Ureter (tissue), 1 donor: ENCODE data around the gene KCNMB2. TPM values are rescaled to one million over a fixed set of nuclear protein-coding genes. Genes with fewer than 3 reads are reported as not detected.
"Not testable (repeated sequence)": the region's sequence is repeated elsewhere in the genome, so short reads cannot be mapped to it uniquely, and the experiment has no call there.

Experiments used
- DNase-seq: peaks from one replicate; pipeline ENCODE4 v3.0.0-alpha.2; 2020; ENCODE audit warnings: low spot score
- total RNA-seq: library from RNA; stranded (reverse); gene quantifications from one replicate; pipeline ENCODE4 v1.2.4, GENCODE V29; 2023
- donor health status: DM: yes; HTN: yes; CAD: no.

KCNMB2 gene
- total RNA-seq, 1 donor from 2014 or later, result not detected

GRCh38 chr3:178519701-178520100, 16.5 kb upstream of the KCNMB2 start:
- DNase-seq, result no peak

GRCh38 chr3:178520451-178520850, 15.8 kb upstream of the KCNMB2 start:
- DNase-seq, result no peak

GRCh38 chr3:178522200-178523052, 13.8 kb upstream of the KCNMB2 start:
- DNase-seq, result no peak

GRCh38 chr3:178525251-178525650, 11.0 kb upstream of the KCNMB2 start:
- DNase-seq, result no peak

- DNase-seq, result no peak
These were observed 9.9 kb upstream of the KCNMB2 start for GRCh38 chr3:178526291-178526690.

- no peak for DNase-seq
These were observed 8.3 kb upstream of the KCNMB2 start for GRCh38 chr3:178527981-178528380.

GRCh38 chr3:178529606-178530225, 6.5 kb upstream of the KCNMB2 start:
- no peak for DNase-seq

GRCh38 chr3:178532476-178532875, 3.8 kb upstream of the KCNMB2 start:
- DNase-seq, result no peak

GRCh38 chr3:178537122-178537705, 978 bp downstream of the KCNMB2 start:
- no peak for DNase-seq

GRCh38 chr3:178538056-178538455, 1.8 kb downstream of the KCNMB2 start:
- no peak for DNase-seq

- no peak for DNase-seq
These were observed 3.9 kb downstream of the KCNMB2 start for GRCh38 chr3:178540184-178540583.

GRCh38 chr3:178545337-178545736, 9.1 kb downstream of the KCNMB2 start:
- DNase-seq, result no peak

GRCh38 chr3:178546079-178546478, 9.8 kb downstream of the KCNMB2 start:
- DNase-seq, result no peak

- not testable (repeated sequence) for DNase-seq
These were observed 13.2 kb downstream of the KCNMB2 start for GRCh38 chr3:178549426-178549825.

- DNase-seq, result no peak
These were observed 15.7 kb downstream of the KCNMB2 start for GRCh38 chr3:178551916-178552321.

- DNase-seq, result no peak
These were observed 22.4 kb downstream of the KCNMB2 start for GRCh38 chr3:178558637-178559036.

GRCh38 chr3:178560759-178561158, 24.5 kb downstream of the KCNMB2 start:
- DNase-seq, result no peak

GRCh38 chr3:178561239-178561638, 25.0 kb downstream of the KCNMB2 start:
- no peak for DNase-seq

GRCh38 chr3:178562143-178562946, 26.1 kb downstream of the KCNMB2 start:
- no peak for DNase-seq

- no peak for DNase-seq
These were observed 26.7 kb downstream of the KCNMB2 start for GRCh38 chr3:178562947-178563232.

GRCh38 chr3:178567611-178568010, 31.4 kb downstream of the KCNMB2 start:
- no peak for DNase-seq

- DNase-seq, result no peak
These were observed 32.0 kb downstream of the KCNMB2 start for GRCh38 chr3:178568155-178568731.
